ENCODE measurements around the gene CCDC154. TPM values are rescaled to one million over a fixed set of nuclear protein-coding genes. Genes with fewer than 3 reads are reported as not detected.

Gene CCDC154
- total and polyA plus RNA-seq, 9 of the 15 experiments (the other 6 are each of a cell fraction or from before 2014, with no cell fraction given): 0.15 to 1.4 (median 0.20) TPM; not detected in 5

- no peak for TF ChIP-seq RREB1 (CRISPR knock-in tag; IDR thresholded peaks at IDR 0.05)
- TF ChIP-seq KAT7 (CRISPR knock-in tag; IDR thresholded peaks at IDR 0.05; ENCODE audit: borderline replicate concordance): 0 out of 2 replicates have a peak, but pooled peaks have one; percentile 81
- TF ChIP-seq DNMT1 (IDR thresholded peaks at IDR 0.05): 0 out of 2 replicates have a peak, but pooled peaks have one; percentile 45
- TF ChIP-seq ZNF24 (IDR thresholded peaks at IDR 0.05): 0 out of 2 replicates have a peak, but pooled peaks have one; percentile 12
- 0 out of 2 replicates have a peak, but pooled peaks have one; percentile 38 for TF ChIP-seq MTA3 (IDR thresholded peaks at IDR 0.05; ENCODE audit: borderline replicate concordance)
- TF ChIP-seq SRSF7 (optimal IDR thresholded peaks at IDR 0.05; ENCODE audit: low read depth, low read length): no peak
- 0 out of 6 replicates have a peak, but pooled peaks of 1 of the 3 experiments have one; percentile 2 for TF ChIP-seq CTCF (IDR thresholded peaks at IDR 0.05 in 2 of 3, conservative IDR thresholded peaks at IDR 0.05 in 1 of 3; ENCODE audit: insufficient read depth in 2 of 3, low read depth in 1 of 3, low read length in 3 of 3)
- TF ChIP-seq CBFA2T2 (conservative IDR thresholded peaks at IDR 0.05): no peak
- no peak for TF ChIP-seq MCM5 (IDR thresholded peaks at IDR 0.05; ENCODE audit: low read depth)
- TF ChIP-seq TAF9B (IDR thresholded peaks at IDR 0.05; ENCODE audit: partially characterized antibody): no peak
- TF ChIP-seq AFF4 (CRISPR knock-in tag; IDR thresholded peaks at IDR 0.05): 0 out of 2 replicates have a peak, but pooled peaks have one; percentile 39
Observed at GRCh38 chr16:1420111-1420539, 24.2 kb downstream of the CCDC154 start (continued).
